Endothelial cell of umbilical vein (primary cell): Measurements from ENCODE around the gene CAMTA1. TPM values are rescaled to one million over a fixed set of nuclear protein-coding genes. Genes with fewer than 3 reads are reported as not detected.

Experiments
- BruUV-seq: library from RNA; stranded (reverse); fragments of 400-500 nt; replicated peaks from 2 replicates; lab custom pipeline; 2021; lab: Mats Ljungman, UMichigan
- CTCF ChIA-PET: fragments of 300-600, 350-600 bp; sonication (Branson Sonifier 250); formaldehyde crosslinking; loops from one replicate; lab custom pipeline; 2021; ENCODE audit warnings: antibody characterized with exemption, inconsistent platforms; lab: Charles Lee
- POLR2A ChIA-PET: fragments of 300-600, 350-600 bp; sonication (Branson Sonifier 250); formaldehyde crosslinking; loops from one replicate; lab custom pipeline; 2021; ENCODE audit warnings: antibody characterized with exemption, inconsistent platforms; lab: Charles Lee
- DNase-seq: peaks from one replicate; pipeline ENCODE4 v3.0.0-alpha.2; 2011; ENCODE audit warnings: low read depth, low spot score
- FAIRE-seq: peaks from 2 replicates; lab custom pipeline; 2011; peaks lifted over from hg19 to GRCh38; lab: Jason Lieb, UNC
- H2AFZ ChIP-seq: 2 replicates; pipeline ENCODE4 v1.6.0; 2012; ENCODE audit warnings: low read depth, low read length, control low read depth, inconsistent platforms
- H3K27ac ChIP-seq: 2 replicates; pipeline ENCODE4 v1.5.1; 2011; ENCODE audit warnings: low read depth, mild to moderate bottlenecking, control low read depth, low read length, moderate library complexity; ENCODE audit not compliant: insufficient read depth
- H3K27me3 ChIP-seq, 2 experiments: 2 replicates each; pipeline versions ENCODE4 v1.6.0 to v1.6.1; 2011; ENCODE audit warnings: low read length in 2 of 2, mixed read lengths in 1 of 2; ENCODE audit not compliant: control insufficient read depth in 2 of 2, insufficient read depth in 2 of 2
- H3K36me3 ChIP-seq, 2 experiments: 2 replicates in 1 of 2; 3 replicates in 1 of 2; pipeline ENCODE4 v1.5.1; 2011; ENCODE audit warnings: low read length in 2 of 2, mild to moderate bottlenecking in 1 of 2, moderate library complexity in 1 of 2; ENCODE audit not compliant: control insufficient read depth in 2 of 2, insufficient read depth in 2 of 2; ENCODE audit errors: extremely low read depth in 1 of 2
- H3K4me1 ChIP-seq: 3 replicates; pipeline ENCODE4 v1.5.1; 2011; ENCODE audit warnings: mild to moderate bottlenecking, low read length; ENCODE audit not compliant: control insufficient read depth, insufficient read depth; ENCODE audit errors: extremely low read depth
- H3K4me2 ChIP-seq: 2 replicates; pipeline ENCODE4 v1.6.1; 2011; ENCODE audit warnings: low read length, control low read depth, mixed read lengths; ENCODE audit not compliant: insufficient read depth
- H3K4me3 ChIP-seq, 3 experiments: fragments of 200-600 bp in 1 of 3; sonication (generic), shearing (Covaris generic) in 1 of 3; replicated peaks in 1 of 3; 2 replicates each; pipeline ENCODE4 v1.5.1; 2011 to 2016; ENCODE audit warnings: control low read depth in 3 of 3, low read length in 3 of 3, mild to moderate bottlenecking in 2 of 3, inconsistent platforms in 1 of 3, low read depth in 1 of 3, moderate library complexity in 1 of 3; ENCODE audit not compliant: insufficient read depth in 1 of 3
- H3K79me2 ChIP-seq: 2 replicates; pipeline ENCODE4 v1.6.0; 2012; ENCODE audit warnings: low read length, inconsistent platforms; ENCODE audit not compliant: control insufficient read depth, insufficient read depth
- H3K9ac ChIP-seq: replicated peaks from 2 replicates; pipeline ENCODE3; 2011; ENCODE audit warnings: low read length, control low read depth; ENCODE audit not compliant: insufficient read depth; ENCODE audit errors: extremely low read depth
- H3K9me1 ChIP-seq: replicated peaks from 3 replicates; pipeline ENCODE4 v1.6.0; 2011; ENCODE audit warnings: mild to moderate bottlenecking, low read length; ENCODE audit not compliant: control insufficient read depth, insufficient read depth; ENCODE audit errors: extremely low read depth
- H3K9me3 ChIP-seq: replicated peaks from 2 replicates; pipeline ENCODE4 v1.5.1; 2012; ENCODE audit warnings: low read length, inconsistent platforms; ENCODE audit not compliant: control insufficient read depth, insufficient read depth
- H4K20me1 ChIP-seq: replicated peaks from 2 replicates; pipeline ENCODE3; 2011; ENCODE audit warnings: mild to moderate bottlenecking, low read length; ENCODE audit not compliant: control insufficient read depth, insufficient read depth; ENCODE audit errors: extremely low read depth
- CTCF ChIP-seq, 2 donors: IDR thresholded peaks; 1 replicate in 1 of 2; 2 replicates in 1 of 2; pipeline ENCODE4 v1.5.1; 2011; ENCODE audit warnings: low read length in 2 of 2, mild to moderate bottlenecking in 2 of 2, moderate library complexity in 2 of 2, control low read depth in 1 of 2, inconsistent platforms in 1 of 2, low read depth in 1 of 2; ENCODE audit not compliant: insufficient read depth in 1 of 2; ENCODE audit errors: extremely low read depth in 1 of 2
- EZH2 ChIP-seq: IDR thresholded peaks from 2 replicates; pipeline ENCODE4 v1.6.1; 2012; ENCODE audit warnings: borderline replicate concordance, low read depth, mild to moderate bottlenecking, moderate library complexity, low read length, inconsistent platforms; ENCODE audit not compliant: severe bottlenecking
- FOS ChIP-seq: IDR thresholded peaks from 2 replicates; pipeline ENCODE4 v1.6.1; 2011; ENCODE audit warnings: mild to moderate bottlenecking, low read length, moderate library complexity, borderline replicate concordance; ENCODE audit not compliant: insufficient read depth
- GATA2 ChIP-seq: IDR thresholded peaks from 2 replicates; pipeline ENCODE4 v1.7.0; 2011; ENCODE audit warnings: low read depth, mild to moderate bottlenecking, moderate library complexity, mixed read lengths, low read length; ENCODE audit not compliant: insufficient read length, insufficient read depth
- JUN ChIP-seq: IDR thresholded peaks from 2 replicates; pipeline ENCODE4 v1.6.1; 2011; ENCODE audit warnings: borderline replicate concordance, low read depth; ENCODE audit not compliant: insufficient read length, insufficient read depth
- MYC ChIP-seq: IDR thresholded peaks from one replicate; pipeline ENCODE4 v1.6.1; 2011; ENCODE audit warnings: mild to moderate bottlenecking, low read depth, low read length
- POLR2A ChIP-seq: IDR thresholded peaks from 2 replicates; pipeline ENCODE4 v1.6.1; 2012; ENCODE audit warnings: low read depth, mild to moderate bottlenecking, control low read depth, low read length
- POLR2AphosphoS5 ChIP-seq: IDR thresholded peaks from 2 replicates; pipeline ENCODE4 v1.6.1; 2012; ENCODE audit warnings: low read depth, mild to moderate bottlenecking, control low read depth, low read length, moderate library complexity; ENCODE audit not compliant: insufficient read depth
- dilution Hi-C: fragments of 300-500 bp; cut with MboI; formaldehyde crosslinking; loops from one replicate; pipeline ENCODE4 v1.15.0; 2019; ENCODE audit warnings: low sequenced_read_pairs; ENCODE audit not compliant: extremely low pct_ligation_motif_present
- intact Hi-C: fragments of 100-400 bp; cut with micrococcal nuclease; formaldehyde crosslinking; loops from one replicate; pipeline ENCODE4 v1.10.0; 2022
- polyA plus RNA-seq, 4 experiments: library from polyadenylated mRNA; depleted of rRNA in 3 of 4; stranded (reverse) in 3 of 4; unstranded in 1 of 4; fragments of >200 nt; gene quantifications; 2 replicates each; pipeline versions ENCODE4 v1.2.1 to v1.2.3, GENCODE V29; 2011 to 2012; ENCODE audit warnings: missing spikeins in 1 of 4
- total RNA-seq: library from RNA; stranded (reverse); gene quantifications from 2 replicates; pipeline ENCODE4 v1.2.3, GENCODE V29; 2021
- TF ChIP-seq, protein P1 (sequence below): IDR thresholded peaks from 2 replicates; pipeline ENCODE4 v1.6.1; 2011; ENCODE audit not compliant: insufficient read depth, insufficient read length

CAMTA1 gene
- total and polyA plus RNA-seq, 2 donors (not counting 3 experiments of a cell fraction or from before 2014, with no cell fraction given), result 50.8 to 92.7 TPM

GRCh38 chr1:7346600-7347570 is 561.6 kb downstream of the CAMTA1 start:
- Histone ChIP-seq H3K27me3 (no peaks in the 10 kb centered on the region), H4K20me1 (no peaks in the 10 kb centered on the region), H3K4me2 (no peak overlapping the region), H3K36me3 (no peaks in the 10 kb centered on the region), H3K9me3 (no peaks in the 10 kb centered on the region), H3K4me1 (no peaks in the 10 kb centered on the region), H3K27ac (no peak overlapping the region), H3K9ac (no peak overlapping the region), H3K9me1 (no peaks in the 10 kb centered on the region), H2AFZ (no peak overlapping the region), H3K4me3 (no peak overlapping the region), H3K79me2 (no peaks in the 10 kb centered on the region)
- ChIA-PET CTCF (no interaction called here), POLR2A (no interaction called here)
- dilution Hi-C loops, result no loop called here
- no TSS peak for BruUV-seq
- TF ChIP-seq GATA2 (no peak), CTCF (IDR thresholded peaks at IDR 0.05; ENCODE audit: extremely low read depth in 1 of 2, insufficient read depth in 1 of 2, low read depth in 1 of 2, low read length in 2 of 2) (no peak), POLR2A (no peak), JUN (no peak), FOS (no peak), MYC (no peak), EZH2 (no peak), POLR2AphosphoS5 (no peak)
- TF ChIP-seq, protein P1, sequence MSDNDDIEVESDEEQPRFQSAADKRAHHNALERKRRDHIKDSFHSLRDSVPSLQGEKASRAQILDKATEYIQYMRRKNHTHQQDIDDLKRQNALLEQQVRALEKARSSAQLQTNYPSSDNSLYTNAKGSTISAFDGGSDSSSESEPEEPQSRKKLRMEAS, result no peak
- intact Hi-C loops, result no loop called here
- no peak for FAIRE-seq
- DNase-seq, result no peak
